HL-60 (cell line): Measurements from ENCODE around the gene TBX18.

Source experiments
- POLR2AphosphoS5 ChIP-seq: IDR thresholded peaks from 2 replicates; pipeline ENCODE4 v1.6.1; 2012; ENCODE audit warnings: low read depth
- TF ChIP-seq, protein P1 (sequence below): IDR thresholded peaks from one replicate; pipeline ENCODE4 v1.5.1; 2011; ENCODE audit warnings: low read length, control low read depth, inconsistent platforms; ENCODE audit not compliant: insufficient read depth

GRCh38 chr6:84731901-84732300 lies 32.5 kb downstream of the TBX18 start:
- TF ChIP-seq POLR2AphosphoS5: no peak
- TF ChIP-seq, protein P1, sequence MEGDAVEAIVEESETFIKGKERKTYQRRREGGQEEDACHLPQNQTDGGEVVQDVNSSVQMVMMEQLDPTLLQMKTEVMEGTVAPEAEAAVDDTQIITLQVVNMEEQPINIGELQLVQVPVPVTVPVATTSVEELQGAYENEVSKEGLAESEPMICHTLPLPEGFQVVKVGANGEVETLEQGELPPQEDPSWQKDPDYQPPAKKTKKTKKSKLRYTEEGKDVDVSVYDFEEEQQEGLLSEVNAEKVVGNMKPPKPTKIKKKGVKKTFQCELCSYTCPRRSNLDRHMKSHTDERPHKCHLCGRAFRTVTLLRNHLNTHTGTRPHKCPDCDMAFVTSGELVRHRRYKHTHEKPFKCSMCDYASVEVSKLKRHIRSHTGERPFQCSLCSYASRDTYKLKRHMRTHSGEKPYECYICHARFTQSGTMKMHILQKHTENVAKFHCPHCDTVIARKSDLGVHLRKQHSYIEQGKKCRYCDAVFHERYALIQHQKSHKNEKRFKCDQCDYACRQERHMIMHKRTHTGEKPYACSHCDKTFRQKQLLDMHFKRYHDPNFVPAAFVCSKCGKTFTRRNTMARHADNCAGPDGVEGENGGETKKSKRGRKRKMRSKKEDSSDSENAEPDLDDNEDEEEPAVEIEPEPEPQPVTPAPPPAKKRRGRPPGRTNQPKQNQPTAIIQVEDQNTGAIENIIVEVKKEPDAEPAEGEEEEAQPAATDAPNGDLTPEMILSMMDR: no peak
